ENCODE results near the gene ILK.

ILK gene

DNA sequence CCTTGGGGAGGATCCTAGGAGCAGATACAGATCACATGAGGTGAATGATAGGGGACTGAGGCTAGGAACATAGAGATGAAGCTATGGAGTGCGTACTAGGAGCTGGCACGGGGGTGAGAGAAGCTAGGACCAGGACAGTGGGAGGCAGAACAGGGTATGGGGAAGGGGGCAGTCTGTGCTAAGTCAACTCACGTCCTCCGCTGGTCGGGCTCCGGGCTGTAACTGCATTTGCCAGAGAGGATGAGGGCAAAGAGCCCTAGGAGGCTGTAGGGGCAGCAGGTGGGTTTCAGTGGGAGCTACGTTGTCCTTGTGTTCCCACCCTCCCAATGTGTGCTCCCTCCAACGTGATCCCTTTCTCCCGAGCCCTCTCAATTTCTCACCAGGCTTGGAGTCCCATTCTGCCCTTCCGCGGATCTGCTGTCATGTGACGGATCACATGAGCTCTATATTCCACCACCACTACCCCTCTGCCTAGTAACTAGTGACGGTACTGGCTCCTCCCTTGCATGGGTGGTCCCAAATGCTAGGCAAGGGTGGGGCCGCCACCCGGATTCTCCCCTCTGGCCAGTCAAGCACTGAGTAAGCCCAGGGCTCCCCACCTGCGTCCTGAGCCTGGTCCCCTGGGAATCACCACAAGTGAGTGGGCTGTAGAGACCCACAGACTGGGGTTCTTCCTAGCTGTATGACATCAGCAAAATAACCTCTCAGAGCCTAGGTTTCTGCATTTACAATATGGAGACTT lies 15.6 kb downstream of the ILK start, which contains the start of gene TPP1:
TPP1 (minus strand) TSS at position 419 of the 742 bp plus-strand sequence; CDS start at position 397, 22 bp downstream.
- peak; percentile 76 to 77 for DNase-seq (ENCODE audit: extremely low read depth in 1 of 2, low read depth in 1 of 2)

DNA sequence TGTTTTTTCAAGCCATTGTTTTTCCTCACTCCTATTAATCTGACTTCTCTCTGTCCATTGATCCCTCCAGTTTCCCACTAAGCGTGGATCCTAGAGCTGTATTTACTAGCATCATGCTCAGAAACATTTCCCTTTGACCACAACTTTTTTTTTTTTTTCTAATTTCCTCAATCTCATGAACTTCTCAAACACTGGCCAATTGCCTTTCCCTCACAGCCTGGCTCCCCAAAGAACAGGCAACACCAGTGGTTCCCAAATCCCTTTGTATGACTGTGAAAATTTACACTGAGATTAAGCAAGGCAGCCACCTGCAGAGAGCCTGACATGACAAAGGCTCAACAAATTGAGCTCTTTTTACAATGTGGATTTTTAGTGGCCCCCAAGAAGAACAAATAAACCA lies 17.1 kb downstream of the ILK start:
- DNase-seq (ENCODE audit: extremely low read depth in 1 of 2, low read depth in 1 of 2), result no peak

DNA sequence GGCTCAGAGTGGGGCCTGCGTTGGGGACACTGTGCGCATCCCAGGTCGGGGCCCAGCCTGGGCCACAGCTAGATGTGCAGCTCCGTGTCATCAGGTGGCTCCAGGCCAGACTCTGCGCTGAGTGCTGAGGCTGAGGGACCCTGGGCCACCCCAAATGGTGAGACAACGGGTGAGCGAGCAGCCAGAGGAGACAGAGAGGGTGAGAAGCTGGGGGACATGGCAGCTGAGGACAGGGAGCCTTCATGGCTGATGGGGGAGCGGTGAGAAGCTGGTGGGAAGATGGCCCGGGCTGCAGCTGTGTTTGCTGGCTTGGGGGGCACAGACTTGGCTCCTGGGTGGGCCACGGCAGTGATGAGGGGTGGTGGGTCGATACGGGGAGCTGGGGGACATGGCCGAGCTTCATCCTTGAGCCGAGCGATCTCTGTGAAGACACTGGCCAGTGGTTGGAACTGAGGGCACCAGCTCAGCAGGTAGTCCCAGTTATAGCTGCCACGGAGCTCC lies 18.2 kb downstream of the ILK start:
- no peak for DNase-seq (ENCODE audit: extremely low read depth in 1 of 2, low read depth in 1 of 2)

DNA sequence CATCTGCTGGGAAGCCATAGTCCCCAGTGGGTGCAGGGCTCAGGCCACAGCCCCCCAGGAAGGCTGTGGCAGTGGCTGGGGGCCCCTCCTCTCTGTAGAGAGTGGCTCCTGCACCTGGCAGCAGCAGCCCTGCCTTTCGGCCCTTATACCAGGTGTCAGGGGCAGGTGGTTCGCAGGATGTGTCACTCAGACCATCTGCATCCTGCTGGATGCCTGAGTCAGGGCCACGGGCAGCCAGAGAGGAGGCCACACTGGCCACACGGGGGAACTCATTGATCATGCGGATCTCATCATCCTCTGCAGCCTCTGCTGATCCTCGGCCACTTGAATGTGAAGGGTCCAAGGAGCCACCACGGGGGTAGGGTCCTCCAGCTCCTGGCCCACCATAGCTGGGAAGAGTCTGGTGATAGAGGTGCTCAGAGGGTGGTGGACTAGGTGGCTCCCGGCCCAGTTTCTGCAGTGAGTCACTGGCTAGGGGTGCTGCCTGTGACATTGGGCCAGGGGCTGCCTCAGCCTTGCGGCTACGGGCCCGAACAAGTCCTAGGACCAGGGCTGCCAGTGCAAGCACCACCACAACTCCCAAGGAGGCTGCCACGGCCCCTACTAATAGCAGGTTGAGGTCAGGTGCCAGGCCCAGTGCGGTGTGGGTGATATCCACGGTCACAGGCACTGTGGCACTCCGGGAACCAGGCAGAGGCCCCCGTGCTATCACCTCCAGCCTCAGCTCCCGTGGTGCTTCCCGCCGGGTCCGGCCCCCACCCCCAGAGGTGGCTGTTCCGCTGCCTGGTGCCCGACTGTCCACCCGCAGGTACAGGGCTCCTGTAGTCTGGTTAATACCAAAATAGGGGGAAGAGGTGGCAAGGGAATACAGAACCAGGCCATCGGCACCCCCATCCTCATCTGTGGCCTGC lies 18.9 kb downstream of the ILK start:
- DNase-seq (ENCODE audit: extremely low read depth in 1 of 2, low read depth in 1 of 2), result no peak

DNA sequence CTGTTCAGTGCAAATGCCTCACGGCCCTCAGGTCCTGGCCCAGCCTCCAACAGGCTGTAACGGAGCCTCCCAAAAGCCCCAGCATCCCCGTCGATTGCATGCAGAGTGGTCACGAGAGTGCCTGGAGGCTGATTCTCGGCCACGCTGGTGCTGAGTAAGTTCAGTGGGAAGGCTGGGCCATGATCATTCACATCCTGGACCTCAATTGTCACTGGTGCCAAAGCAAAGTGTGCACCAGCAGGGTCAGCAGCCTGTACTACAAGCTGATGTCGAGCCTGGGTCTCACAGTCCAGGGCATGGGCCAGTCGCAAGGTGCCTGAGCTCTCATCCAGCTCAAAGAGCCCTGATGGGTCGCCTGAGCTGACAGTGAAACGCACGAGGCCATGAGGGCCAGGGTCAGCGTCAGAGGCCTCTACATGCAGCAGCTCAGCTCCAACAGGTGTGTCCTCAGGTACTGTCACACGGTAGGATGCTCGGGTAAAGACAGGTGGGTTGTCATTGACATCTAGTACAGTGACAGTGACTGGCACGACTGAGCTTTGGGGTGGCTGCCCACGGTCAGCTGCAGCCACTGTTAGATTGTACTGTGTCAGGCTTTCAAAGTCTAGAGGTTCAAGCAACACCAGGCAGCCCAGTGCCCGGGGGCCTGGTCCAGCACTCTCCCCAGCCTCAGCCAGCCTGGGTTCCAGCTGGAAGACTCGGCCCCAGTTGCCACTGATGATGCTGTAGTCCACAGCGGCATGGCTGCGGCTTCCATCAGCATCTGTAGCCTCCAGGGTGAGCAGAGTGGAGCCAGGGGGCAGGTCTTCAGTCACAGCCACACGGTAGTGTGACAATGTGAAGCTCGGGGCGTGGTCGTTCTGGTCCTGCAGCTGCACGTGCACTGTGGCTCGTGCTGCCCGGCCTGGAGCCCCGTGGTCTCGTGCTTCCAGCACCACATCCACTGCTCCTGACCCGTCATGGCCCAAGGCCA lies 20.1 kb downstream of the ILK start:
- DNase-seq (ENCODE audit: extremely low read depth in 1 of 2, low read depth in 1 of 2), result no peak

DNA sequence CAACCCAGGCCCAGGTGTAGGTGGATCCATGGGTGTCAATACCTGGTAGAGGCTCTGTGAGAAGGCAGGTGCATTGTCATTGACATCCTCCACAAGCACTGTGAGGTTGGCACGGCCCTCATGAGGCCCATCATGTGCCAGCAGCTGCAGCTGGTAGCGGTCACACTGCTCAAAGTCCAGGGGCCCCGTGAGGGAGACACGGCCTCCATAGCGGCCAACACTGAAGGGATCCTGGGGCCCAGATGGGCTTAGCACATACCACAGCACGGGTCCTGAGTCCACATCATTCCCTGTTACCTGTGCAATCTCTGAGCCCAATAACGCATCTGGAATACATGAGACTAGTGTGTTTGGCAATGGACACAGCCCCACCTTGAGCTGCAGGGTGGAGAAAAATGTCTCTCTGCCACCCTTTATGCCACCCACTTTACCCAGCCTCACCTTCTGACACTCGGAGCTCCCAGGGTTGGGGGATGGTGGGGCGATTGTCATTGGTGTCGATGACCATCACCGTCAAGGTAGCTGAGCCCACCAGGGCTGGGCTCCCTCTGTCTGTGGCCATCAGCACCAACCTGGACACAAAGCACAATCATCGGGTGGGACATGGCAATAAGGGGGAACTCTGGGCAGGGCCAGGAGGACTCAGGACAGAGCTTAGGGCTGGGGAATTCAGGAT lies 21.7 kb downstream of the ILK start:
- no peak for DNase-seq (ENCODE audit: extremely low read depth in 1 of 2, low read depth in 1 of 2)

DNA sequence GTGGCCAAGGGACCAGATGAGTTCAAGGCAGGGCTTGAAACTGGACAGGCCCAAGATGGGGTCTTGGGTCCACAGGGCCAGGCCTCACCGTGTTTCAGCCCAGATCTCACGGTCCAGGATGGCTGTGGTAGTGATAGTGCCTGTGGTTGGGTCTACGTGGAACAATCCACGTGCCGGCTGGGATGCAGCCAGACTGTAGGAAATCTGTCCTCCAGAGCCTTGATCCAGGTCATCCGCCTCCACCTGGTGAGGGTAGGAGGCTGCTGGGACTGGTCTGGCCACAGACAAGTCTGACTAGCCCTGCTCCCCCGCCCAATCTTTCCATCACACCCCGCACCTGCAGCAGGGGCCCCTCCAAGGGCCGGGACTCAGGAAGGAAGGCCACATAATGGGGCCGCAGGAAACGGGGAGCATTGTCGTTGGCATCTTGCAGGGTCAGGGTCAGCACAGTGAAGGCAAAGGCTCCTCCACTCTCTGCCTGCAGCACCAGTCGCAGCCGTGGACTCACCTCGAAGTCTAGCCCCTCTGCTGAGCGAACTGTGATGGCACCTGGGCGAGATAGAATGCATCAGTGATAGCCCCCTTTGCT lies 22.4 kb downstream of the ILK start:
- DNase-seq (ENCODE audit: extremely low read depth in 1 of 2, low read depth in 1 of 2), result no peak

DNA sequence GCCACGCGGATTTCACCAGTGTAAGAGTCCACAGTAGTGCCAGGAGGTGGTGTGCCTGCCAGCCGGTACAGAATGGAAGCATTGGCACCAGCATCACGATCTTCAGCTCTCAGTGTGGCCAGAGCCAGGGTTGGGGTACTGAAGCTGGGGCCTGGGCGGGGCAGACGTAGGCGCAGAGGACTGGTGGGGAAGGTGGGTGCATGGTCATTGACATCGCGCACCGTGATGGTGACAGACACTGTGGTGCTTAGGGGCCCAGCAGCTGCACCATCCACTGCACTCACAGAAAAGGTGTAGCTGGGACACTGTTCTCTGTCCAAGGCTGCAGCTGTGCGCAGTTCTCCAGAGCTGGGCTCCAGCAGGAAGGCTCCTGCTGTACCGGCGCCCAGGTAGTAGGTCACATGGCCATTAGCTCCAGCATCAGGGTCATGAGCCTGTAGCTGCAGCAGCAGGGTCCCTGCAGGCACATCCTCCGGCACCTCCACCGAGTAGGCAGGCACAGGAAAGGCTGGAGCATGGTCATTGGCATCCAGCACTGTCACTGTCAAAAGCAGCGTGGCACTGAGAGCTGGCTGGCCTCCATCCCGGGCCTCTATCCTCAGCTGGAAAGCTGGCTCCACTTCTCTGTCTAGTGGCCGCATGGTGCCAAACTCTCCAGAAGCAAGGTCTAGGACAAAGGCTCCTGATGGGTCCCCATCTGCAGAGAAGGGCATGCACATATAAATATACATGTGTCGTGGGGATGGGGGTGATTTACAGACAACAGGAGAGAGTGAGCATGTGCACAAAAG lies 23.6 kb downstream of the ILK start:
- no peak for DNase-seq (ENCODE audit: extremely low read depth in 1 of 2, low read depth in 1 of 2)

DNA sequence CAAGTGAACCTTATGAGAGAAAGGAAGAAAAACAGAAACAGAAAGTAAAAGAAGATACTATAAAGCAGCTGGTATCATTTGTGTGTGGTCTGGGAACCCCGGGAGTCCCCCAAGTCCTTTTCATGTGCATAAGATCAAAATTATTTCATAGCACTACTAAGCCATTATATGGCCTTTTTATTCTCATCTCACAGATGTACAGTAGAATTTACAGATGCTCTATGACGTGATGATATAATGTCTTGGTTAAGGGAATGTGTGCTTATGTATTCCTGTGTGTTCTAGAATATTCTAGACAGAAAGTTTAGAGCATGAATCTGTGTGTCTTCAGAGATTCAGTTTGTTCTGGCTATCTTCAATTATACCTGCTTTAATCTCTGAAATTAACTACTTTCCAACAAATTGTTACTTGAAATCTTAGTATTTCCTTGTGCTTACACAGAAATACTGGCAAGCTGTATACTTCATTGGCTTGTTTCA lies 24.2 kb downstream of the ILK start:
- DNase-seq (ENCODE audit: extremely low read depth in 1 of 2, low read depth in 1 of 2), result no peak

DNA sequence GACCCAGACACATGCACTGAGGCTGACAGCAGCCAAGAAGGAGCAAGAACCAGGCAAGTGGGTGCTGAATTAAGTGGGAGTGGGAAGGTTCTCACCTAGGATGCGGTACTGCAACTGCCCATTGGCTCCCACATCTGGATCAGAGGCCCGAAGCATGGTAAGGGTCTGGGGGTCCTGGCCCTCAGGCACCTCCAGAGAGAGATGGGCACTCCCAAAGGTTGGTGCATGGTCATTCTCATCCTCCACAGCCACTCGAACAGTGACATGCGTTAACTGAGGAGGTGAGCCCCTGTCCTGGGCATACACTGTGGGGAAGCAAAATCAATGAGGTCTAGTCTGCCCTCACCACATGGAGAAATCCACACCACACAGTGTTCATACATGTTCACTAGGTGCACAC lies 25.0 kb downstream of the ILK start:
- DNase-seq (ENCODE audit: extremely low read depth in 1 of 2, low read depth in 1 of 2), result no peak

DNA sequence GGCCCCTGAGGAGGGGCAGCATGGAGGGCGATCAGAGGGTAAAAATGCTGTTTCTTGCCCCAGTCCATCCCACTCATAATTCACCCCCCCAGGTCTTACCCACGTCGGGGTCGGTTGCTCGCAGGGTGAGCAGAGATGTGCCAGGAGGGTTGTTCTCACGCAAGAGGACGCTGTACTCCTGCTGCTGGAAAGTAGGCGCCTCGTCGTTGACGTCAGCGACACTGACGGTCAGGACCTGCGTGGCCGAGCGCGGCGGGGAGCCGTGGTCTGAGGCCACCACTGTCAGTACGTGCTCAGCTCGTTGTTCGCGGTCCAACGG lies 26.0 kb downstream of the ILK start:
- DNase-seq (ENCODE audit: extremely low read depth in 1 of 2, low read depth in 1 of 2), result no peak

DNA sequence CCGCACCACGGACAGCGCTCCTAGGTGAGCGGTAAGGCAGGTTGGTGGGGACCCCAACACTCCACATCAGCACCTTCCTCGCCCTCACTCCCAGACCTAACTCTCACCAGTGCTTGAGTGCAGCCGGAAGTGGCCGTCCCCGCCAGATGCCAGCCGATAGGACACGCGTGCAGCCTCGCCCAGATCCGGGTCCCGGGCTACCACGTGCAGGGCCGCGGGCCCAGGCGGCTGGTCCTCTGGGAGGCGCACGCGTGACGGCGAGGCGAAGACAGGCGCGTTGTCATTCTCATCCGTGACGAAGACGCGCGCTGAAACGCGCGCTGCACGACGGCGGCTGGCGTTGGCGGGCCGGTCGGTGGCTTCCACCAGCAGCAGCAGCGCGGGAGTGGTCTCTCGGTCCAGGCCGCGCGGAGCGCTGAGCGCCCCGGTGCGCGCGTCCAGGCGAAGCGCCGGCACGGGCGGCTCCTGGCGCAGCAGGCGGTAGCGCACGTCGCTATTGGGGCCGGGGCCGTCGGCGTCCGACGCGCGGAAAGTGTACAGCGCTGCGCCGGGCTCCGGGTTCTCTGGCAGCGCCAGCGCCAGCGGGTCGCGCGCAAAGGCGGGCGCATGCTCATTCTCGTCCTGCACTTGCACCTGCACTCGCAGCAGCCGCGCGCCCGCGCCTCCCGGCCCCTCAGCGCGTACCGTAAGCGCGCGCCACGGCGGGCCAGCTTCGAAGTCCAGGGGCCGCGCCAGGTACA lies 26.5 kb downstream of the ILK start:
- DNase-seq (ENCODE audit: extremely low read depth in 1 of 2, low read depth in 1 of 2), result no peak

DNA sequence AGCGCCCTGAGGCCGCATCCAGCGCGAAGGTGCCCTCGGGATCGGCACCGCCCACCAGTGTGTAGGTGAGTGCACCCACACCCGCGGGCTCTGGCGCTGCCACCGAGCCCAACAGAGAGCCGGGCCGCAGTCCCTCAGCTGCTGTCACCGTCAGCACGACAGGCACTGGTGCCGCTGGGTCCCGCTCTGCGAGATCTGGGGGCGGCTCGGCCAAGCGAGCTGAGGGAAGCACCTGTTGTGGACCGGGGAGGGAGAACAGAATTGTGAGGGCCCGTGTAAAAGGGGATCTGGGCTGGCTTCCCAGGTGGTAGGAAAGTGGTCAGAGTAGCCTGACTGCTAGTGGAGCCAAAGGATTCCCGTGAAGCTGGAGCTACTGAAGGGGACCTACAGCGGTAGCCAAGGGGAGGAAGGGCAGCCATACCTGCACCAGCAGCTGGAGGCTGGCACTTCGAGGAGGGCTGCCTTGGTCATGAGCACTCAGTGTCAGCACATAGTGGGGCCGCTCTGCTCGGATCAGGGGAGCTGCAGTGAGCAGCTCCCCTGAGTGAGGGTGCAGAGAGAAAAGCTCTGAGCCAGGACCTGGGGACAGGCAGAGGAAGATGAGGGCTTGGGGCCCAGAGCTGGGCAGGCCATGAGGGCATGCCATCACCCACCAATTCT lies 27.2 kb downstream of the ILK start:
- DNase-seq (ENCODE audit: extremely low read depth in 1 of 2, low read depth in 1 of 2), result no peak

DNA sequence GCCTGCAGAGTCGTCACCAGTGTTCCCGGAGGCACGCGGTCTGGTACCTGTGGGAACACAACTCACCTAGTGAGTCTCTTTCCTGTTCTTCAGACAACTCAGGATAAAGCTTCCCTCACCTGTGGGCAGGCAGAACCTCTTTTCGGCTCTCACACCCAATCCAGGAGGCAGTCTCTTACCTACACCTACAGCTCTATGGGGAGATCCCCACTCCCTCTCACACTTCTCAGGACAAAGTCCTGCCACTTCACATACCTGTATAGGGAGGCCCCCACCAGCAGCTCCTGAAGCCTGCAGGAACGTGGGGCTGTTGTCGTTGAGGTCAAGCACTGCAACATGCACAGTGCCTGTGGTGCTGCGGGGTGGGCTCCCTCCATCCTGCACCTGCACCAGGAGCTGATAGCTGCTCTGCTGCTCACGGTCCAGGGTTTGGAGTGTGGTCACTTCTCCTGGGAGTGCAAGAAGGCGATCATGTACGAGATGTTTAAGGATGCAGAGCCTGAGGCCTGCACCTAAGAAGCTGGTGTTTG lies 27.9 kb downstream of the ILK start:
- DNase-seq (ENCODE audit: extremely low read depth in 1 of 2, low read depth in 1 of 2), result no peak

DNA sequence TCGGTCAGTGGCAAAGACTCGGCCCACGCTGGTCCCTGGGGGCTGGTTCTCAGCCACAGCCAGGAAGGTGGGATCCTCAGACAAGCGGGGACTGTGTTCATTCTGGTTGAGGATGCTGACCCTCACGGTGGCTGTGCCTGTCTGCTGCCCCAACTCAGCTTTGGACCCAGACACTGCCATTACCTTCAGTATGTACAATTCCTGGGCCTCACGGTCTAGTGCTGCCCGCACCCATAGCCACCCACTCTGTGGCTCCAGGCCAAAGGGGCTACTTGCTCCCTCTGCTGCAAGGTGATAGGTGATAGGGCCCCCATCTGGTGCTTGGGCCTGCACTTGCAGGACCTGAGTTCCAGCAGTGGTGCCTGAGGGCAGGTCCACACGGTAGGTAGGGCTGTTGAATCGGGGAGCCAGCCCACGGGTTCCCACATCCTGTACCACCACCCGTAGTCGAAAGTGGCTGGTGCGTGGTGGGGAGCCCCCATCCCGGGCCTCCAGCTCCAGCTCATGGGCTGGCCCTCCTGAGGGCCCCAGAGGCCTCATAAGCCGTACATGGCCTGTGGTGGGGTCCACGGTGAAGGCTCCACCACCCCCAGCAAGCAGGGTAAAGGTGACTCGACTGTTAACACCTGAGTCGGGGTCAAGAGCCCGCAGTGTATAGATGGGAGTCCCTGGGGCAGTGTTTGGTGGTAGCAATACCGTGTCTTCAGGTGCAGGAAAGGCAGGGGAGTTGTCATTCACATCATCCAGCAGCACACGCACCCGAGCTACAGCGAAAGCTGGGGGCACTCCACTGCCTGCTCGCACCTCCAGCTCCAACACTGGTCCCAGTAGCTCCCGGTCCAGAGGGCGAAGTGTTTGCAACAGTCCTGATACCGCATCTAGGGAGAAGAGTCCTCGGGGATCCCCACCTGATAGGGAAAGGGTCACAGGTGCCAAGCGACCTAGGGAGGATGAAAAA lies 28.8 kb downstream of the ILK start:
- no peak for DNase-seq (ENCODE audit: extremely low read depth in 1 of 2, low read depth in 1 of 2)

All from activated CD8-positive, alpha-beta memory T cell treated with anti-CD3 and anti-CD28 coated beads for 1 hour (primary cell).